Mesenteric fat pad (tissue), 1 donor: ENCODE data around the gene CPTP. TPM values are rescaled to one million over a fixed set of nuclear protein-coding genes. Genes with fewer than 3 reads are reported as not detected.

Source experiments
- DNase-seq: peaks from one replicate; pipeline ENCODE4 v3.0.0-alpha.2; 2020; ENCODE audit warnings: low spot score
- total RNA-seq: library from RNA; stranded (reverse); fragmentation: NEBNext Ultra II Directional; extraction: Animal tissue kit (Norgen Biotek cat#: 25700); gene quantifications from one replicate; pipeline ENCODE4 v1.2.1, GENCODE V29; 2021
- donor health status: DM: yes; HTN: yes; CAD: no.

The CPTP gene
- total RNA-seq, 1 donor from 2014 or later: 19.7 TPM

- no peak for DNase-seq
Observed at GRCh38 chr1:1332774-1333480, 8.3 kb downstream of the CPTP start.

DNA sequence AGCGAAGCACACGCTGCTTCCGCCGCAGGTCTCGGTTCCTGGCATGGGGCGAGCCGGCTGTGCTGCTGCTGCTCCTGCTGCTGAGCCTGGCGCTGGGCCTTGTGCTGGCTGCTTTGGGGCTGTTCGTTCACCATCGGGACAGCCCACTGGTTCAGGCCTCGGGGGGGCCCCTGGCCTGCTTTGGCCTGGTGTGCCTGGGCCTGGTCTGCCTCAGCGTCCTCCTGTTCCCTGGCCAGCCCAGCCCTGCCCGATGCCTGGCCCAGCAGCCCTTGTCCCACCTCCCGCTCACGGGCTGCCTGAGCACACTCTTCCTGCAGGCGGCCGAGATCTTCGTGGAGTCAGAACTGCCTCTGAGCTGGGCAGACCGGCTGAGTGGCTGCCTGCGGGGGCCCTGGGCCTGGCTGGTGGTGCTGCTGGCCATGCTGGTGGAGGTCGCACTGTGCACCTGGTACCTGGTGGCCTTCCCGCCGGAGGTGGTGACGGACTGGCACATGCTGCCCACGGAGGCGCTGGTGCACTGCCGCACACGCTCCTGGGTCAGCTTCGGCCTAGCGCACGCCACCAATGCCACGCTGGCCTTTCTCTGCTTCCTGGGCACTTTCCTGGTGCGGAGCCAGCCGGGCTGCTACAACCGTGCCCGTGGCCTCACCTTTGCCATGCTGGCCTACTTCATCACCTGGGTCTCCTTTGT is 9.1 kb downstream of the CPTP start:
- DNase-seq: no peak

DNA sequence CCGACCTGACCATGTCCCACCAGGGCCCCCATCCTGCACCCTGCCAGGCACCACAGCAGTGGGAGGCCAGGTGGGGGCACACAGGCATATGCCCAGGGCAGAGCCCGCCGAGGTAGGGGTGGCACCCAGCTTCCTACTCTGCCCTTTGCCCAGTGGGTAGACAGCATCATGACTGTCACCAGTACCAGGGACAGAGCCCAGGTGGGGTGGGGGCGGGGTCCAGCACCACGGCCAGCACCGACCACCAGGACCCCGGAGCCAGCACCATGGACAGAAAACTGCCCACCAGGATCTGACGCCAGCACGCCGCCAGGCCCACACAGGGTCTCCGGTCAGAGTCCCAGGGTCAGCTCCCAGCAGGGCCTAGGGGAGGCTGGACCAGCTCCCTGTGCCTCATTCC is 10.2 kb downstream of the CPTP start:
- no peak for DNase-seq

DNA sequence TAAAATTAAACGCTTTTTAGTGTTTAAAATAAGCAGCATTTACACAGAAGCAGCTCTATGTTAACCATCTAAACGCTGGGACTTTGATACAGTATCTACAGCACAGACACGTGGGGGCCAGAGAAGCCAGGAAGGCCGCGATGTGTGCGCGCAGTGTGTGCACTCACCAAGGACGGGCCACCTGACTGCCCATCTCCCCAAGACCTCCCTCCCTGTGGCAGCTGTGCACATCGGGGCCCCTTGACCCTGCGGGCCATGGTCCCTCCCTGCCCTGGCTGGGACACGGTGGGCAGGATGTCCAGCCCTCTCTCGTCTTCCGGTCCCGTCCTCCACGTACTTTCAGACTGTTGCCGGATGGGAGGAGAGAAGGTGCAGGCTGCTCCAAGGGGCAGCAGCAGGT is 10.7 kb downstream of the CPTP start:
- no peak for DNase-seq

DNA sequence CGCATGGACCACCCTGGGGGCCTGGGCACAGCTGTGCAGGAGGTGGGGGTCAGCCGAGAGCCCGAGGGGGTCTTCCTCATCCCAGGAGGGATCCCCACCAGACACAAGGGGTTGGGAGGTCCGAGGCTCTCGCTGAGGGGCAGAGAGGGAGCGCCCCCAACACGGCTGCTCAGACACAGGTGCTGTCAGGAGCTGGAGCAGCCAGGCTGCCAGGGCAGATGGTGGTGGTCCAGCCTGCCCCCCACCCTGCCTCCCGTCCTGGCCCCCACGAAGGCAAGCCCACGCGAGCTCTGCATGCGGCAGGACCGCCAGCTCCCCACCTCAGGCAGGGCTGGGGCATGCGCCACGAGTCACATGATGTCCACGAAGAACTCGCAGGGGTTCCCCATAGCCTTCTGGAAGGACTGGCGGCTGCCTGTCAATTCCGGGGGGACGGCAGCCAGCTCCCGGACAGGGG is 11.2 kb downstream of the CPTP start:
- DNase-seq: no peak

GRCh38 chr1:1336446-1336845 is 11.8 kb downstream of the CPTP start:
- DNase-seq: no peak

DNA sequence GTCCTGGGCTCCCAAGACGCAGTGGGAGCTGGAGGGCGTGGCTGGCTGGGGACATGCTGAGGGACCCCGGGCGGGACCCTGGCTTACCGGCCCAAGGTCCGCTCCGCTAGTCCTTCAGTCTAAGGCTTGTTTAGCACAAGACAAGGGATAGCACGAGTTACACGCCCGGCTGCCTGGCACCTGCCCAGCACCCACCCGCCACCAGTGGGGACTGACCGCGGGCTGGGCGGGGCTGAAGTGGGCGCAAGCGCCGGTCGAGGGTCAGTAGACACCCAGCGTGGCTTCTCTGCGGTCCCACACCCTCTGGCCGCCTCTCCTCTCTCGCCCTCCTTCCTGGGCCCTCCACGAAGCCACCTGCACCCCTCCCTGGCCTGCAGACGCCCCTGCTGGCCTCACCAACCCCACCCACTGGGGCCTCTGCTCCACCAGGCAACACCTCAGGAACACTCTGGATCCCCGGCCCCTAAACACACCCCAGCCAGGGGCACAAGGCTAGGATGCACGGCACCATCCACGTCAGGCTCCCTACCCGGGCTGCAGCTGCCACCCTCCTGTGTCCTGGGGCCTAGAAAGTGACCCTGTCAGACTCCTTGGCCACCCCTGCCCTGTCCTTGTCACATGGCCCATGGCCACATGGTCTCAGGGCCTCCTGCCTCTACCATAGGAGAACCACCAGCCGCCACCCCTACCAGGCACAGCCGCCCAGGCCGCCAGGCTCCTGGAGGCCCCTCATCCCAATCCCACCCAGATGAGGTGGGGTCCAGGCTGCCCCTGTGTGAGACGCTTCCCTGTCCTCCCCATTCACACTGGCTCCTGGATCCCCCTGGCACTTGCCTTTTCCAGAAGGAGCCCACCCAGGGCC is 12.6 kb downstream of the CPTP start:
- no peak for DNase-seq

DNA sequence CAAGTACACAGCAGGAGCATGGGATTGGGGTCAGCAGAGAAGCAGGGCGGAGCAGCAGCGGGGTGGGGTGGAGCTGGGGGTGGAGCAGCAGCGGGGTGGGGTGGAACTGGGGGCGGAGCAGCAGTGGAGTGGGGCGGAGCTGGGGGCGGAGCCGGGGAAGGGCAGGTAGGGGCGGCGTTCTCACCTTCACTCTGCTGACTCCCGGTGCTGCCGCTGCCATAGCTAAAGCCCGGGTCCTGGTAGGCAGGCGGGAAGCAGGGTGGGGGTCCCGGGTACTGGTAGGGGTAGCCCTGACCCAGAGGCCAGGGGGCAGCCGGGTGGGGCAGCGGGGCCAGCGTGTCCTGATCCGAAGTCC is 13.2 kb downstream of the CPTP start:
- DNase-seq: no peak

DNA sequence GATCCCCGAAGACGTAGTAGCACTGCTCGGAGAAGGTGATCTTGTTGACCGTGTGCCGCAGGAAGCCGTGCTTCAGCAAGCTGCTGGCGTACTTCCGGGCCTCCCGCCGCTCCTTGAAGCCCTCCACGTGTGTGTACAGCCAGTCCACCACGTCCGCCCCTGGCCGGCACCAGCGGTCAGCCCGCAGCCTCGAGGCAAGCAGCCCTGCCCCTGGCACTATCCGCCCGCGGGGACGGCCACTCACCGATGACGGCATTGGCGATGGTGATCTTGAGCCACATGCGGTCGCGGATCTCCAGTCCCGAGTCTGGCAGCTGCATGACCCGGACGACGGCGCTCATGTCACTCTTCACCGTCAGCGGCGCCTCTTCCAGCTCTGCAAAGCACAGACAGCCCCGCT is 13.7 kb downstream of the CPTP start:
- no peak for DNase-seq

DNA sequence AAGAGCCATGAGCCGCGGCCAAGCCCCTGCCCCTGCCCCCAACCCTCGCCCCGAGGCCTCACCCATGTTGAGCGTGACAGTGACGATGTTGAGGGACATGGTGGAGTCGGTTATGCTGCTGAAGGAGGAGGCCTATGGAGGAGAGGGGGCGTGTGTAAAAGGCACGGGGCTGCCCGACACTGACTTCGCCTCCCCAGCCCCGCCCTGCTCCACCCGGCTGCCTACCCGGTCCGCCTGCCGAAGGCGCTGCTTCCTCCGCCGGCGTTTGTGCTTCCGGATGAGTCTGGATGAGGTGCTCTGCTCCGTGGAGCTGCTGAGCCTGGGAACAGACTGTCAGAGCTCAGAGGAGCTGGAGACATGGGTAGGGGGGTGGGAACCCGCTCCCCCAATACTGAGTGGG is 15.6 kb downstream of the CPTP start:
- DNase-seq: no peak

DNA sequence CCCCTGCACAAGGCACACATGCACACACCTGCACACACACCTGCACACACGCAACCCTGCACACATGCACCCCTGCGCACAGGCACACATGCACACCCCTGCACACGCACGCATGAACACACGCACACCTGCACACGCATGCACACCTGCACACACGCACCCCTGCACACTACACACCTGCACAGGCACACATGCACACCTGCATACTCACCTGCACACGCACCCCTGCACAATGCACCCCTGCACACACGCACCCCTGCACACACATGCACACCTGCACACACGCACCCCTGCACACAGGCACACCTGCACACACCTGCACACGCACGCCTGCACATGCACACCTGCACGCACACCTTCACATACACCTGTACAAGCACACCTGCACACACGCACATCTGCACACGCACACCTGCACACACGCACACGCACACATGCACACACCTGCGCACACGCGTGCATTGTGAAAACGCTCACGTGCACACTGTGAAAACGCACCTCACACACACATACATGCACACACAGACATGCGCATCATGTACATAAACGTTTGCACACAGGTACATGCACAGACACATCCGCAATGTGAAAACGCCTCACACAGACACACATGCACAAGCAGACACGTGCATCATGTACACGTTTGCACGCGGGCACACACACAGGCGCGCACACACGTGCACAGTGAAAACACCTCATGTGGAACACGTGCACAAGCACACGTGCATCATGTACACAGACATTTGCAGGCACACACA is 16.4 kb downstream of the CPTP start:
- no peak for DNase-seq

DNA sequence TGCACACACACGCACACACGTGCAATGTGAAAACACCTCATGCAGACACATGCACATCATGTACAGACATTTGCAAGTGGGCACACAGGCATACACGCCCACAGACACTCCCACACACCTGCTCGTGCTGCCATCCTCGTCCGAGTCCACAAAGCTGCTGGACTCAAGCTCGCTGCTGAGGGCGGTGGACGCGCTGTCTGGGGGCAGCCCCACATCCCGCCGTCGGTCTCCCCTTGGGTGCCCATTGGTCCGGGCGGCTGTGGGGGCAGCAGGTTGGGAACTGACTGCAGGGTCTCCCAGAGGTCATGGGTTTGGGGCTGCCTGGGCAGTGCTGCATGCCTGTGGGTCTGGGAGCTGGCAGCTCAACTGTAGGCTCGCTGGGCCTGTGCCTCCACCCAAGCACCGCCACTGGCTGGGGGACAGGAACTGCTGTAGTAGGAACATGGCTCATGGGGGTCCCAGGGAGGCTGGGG is 17.0 kb downstream of the CPTP start:
- no peak for DNase-seq

GRCh38 chr1:1342061-1342562 is 17.5 kb downstream of the CPTP start:
- no peak for DNase-seq

- no peak for DNase-seq
Observed at GRCh38 chr1:1342584-1343115, 18.0 kb downstream of the CPTP start.

DNA sequence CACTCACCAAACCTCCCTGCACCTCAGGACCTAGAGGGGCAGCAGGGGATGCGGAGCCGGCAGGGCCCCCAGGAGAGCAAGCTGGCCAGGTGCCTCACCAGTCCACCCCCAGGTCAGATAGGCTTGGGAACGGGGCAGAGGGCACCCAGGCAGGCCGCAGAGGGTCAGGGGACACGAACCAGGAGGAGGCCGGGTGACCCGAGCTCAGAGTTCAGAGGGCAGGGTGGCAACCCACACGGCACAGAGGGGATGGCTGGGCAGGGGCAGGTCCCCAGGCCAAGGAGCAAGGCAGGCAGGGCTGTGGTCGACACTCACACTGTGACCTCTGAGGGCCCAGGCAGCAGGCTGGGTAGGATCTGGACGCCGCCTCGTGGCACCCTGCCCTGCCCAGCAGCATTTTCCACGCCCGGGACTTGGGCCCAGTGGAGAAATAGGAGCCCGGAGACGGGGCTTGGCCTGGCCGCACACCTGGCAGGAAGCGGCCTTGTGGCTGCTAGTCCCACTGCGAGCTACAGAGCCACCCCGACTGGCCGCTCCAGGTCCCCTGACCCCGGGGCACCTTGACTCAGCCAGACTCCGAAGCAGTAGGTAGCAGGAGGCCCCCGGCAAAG is 19.3 kb downstream of the CPTP start:
- DNase-seq: no peak

DNA sequence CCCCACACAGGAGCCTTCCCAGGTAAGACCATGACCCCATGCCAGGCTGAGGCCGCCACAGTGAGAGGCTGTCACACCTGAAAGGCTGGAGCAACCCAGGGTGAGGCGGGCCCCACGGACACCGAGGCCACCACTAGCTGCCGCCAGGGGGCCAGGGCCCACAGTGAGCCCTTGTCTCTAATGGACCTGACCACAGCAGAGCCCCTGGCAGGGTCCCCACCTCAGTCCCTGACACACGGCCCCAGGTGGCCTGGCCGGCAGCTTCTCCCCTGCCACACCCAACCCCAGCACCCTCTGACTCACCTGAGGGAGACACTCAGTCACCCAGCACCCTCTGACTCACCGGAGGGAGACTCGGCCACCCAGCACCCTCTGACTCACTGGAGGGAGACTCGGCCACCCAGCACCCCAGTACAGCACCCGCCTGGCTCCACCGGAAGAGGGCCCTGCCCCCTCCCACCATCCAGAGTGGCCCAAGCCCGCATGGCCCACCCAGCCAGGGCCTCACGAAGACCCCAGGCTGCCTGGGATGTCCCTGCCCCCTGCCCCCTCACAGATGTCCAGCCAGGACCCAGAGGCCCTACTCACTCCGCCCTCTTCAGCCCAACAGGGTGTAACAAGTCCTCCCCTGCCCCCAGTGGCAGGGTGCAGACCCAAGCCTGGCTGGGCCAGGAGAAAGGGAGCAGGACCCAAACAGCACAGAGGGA is 20.2 kb downstream of the CPTP start:
- no peak for DNase-seq

GRCh38 chr1:1345384-1345783 is 20.8 kb downstream of the CPTP start:
- DNase-seq: no peak

DNA sequence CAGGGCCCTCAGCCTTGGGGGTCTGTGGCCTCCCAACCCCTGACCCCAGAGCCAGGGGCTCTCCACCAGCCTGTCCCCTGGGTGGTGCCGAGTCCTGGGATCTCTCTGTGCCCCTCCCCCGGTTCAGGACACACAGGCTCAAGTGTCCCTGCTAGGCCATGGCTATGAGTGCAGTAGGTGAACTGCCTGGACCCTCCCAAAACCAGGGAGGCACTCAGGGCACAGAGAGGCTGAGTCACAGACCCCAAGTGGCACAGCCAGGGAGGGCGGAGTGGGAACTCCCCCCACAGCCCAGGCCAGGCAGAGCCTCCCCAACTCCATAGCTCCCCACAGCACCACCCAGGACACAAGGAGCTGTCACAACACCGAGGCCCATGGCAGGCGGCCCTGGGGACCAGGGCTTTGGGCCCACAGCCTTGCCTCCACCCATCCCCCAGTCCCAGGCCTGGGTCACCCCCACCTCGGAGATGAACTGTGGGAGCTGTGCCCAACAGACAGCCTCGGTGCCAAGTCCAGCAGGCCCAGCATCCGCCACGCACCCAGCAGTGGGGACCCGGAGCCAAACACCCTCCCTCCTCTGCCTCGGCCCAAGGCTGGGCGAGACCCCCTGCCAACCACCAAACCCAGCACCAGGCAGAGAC is 21.4 kb downstream of the CPTP start:
- no peak for DNase-seq

DNA sequence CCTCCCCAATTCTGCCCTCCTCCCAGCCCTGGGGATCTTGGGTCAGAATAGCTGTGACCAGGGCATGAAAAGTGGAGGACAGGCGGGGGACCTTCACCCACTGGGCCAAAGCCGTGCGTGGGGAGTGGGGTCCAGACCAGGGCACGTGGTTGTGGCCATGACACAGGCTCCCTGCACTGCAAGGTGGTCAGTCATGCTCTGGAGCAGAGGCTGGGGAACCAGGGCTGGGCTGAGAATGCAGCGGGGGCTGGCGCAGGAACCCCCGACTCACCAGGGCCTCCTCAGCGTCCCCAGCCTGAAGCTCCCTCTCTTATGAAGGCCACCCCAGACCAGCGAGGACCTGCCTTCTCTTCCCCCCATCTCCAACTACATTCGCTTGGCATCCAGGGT is 21.9 kb downstream of the CPTP start:
- DNase-seq: no peak
